Stimulated activated CD4-positive, alpha-beta T cell treated with anti-CD3 and anti-CD28 coated beads, TNF-alpha, amount 100 ng/mL, for 4 hours (primary cell): ENCODE measurements around the gene COL24A1.
"Not testable (repeated sequence)": the region's sequence is repeated elsewhere in the genome, so short reads cannot be mapped to it uniquely, and the experiment has no call there.

ENCODE experiments used
- DNase-seq, 3 experiments: peaks; one replicate each; pipeline ENCODE4 v3.0.0-alpha.2; 2020; ENCODE audit warnings: low read depth in 3 of 3

COL24A1 gene

GRCh38 chr1:86072474-86072873 lies 84.1 kb downstream of the COL24A1 start:
- not testable (repeated sequence) for DNase-seq

DNA sequence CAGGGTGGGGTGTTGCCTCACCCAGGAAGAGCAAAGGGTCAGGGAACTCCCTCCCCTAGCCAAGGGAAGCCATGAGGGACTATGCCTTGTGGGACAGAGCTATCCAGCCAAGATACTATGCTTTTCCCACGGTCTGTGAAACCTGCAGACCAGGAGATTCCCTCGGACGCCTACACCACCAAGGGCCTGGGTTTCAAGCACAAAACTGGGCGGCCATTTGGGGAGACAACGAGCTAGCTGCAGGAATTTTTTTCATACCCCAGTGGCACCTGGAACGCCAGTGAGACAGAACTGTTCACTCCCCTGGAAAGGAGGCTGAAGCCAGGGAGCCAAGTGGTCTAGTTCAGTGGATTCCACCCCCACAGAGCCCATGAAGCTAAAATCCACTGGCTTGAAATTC lies 84.7 kb downstream of the COL24A1 start:
- DNase-seq = not testable (repeated sequence)

- no peak for DNase-seq
Measured at GRCh38 chr1:86069757-86070145, 86.8 kb downstream of the COL24A1 start.

DNA sequence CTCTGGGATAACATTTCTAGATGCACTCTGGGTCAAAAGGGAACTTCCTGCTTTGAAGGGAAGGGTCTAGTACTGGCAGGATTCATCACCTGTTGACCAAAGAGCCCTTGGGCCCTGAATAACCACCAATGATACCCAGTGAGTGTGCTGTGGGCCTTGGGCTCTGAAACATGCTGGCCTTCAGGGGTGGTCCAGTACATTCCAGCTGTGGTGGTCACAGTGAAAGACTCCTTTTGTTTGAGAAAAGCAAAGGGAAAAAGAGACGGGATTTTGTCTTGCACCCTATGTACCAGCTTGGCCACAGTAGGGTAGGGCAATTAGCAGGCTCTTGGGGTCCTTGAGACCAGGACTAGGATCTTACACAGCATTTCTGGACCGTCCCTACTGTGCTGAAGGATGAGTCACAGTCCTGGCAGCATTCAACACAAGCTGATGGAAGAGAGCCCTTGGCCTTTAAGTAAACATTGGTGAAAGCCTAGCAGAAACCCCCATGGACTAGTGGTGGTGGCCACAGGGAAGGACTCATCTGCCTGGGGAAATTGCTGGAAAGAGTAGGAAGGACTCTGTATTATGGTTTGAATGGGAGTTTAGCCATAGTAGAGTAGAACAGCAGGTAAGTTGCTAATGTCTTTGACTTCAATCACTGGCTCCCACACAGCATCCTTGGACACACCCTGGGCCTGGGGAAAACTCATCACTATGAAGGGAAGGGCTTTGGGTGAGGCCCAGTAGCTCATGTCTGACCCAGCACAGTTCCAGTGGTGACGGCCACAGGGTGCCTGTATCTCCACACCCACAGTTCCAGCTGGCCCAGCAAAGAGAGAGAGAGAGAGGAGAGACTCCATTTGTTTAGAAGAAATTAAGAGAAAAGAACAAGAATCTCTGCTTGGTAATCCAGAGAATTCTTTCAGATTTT lies 87.5 kb downstream of the COL24A1 start:
- DNase-seq = no peak

- DNase-seq = no peak
Measured at GRCh38 chr1:86068271-86068721, 88.3 kb downstream of the COL24A1 start.

- no peak for DNase-seq
Measured at GRCh38 chr1:86067626-86068025, 88.9 kb downstream of the COL24A1 start.

DNA sequence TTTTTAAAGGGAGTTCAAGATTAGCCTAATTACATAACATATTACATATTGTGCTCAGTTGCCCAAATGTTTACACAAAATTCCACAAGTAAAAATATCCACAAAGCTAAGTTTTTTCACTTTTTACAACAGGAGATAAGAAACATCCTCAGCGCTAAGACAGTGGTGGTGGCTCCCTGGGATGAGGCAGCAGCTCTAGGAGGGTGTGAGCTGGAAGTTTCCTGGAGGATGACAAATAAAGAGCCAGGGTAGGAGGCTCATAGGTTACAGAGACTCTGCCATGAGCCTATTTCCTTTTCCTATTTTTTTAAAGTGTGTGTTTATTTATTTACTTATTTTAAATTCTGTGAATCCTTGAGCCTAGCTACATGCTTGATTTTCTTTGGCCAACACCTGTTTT lies 91.7 kb downstream of the COL24A1 start:
- no peak for DNase-seq

- DNase-seq = no peak
Measured at GRCh38 chr1:86063721-86064120, 92.9 kb downstream of the COL24A1 start.

DNA sequence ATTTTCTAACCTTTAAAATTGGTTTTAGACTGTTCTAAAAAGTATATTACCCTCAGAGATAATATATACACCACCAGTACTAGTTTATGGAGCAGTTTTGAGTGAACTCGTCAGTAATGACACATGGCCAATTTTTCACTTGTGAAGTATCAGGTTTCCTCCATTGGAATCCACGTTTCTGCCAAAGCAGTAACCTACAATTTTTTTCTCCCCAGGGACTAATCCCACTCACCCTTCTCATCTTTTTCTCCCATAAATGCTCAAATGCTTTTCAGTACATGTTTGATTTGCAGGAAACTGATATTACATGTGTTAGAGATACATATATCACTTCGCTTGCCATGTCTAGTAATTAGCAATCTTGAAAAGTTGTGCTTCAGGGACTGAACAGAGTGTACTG lies 94.1 kb downstream of the COL24A1 start:
- no peak for DNase-seq

DNA sequence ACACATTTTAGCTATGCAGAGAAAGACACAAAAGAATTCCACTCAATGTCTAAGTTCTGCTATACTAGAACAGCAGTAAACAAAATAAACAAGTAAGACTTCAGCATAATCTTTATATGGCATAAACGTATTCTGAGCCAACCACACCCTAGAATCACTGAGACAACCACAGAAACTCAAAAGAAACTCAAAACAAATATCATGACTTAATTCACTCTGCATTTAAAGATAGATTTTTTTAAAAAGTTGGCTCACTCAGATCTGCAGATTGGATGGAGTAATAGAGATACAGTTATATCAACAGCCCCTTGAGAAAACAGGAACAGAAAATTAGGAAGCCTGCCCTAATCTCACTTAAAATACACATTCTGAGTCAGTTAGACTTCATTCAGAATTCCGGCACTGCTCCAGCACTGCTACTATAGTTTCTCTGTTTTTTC lies 95.0 kb downstream of the COL24A1 start:
- DNase-seq = no peak

GRCh38 chr1:86054396-86054795 lies 102.2 kb downstream of the COL24A1 start:
- DNase-seq = no peak

DNA sequence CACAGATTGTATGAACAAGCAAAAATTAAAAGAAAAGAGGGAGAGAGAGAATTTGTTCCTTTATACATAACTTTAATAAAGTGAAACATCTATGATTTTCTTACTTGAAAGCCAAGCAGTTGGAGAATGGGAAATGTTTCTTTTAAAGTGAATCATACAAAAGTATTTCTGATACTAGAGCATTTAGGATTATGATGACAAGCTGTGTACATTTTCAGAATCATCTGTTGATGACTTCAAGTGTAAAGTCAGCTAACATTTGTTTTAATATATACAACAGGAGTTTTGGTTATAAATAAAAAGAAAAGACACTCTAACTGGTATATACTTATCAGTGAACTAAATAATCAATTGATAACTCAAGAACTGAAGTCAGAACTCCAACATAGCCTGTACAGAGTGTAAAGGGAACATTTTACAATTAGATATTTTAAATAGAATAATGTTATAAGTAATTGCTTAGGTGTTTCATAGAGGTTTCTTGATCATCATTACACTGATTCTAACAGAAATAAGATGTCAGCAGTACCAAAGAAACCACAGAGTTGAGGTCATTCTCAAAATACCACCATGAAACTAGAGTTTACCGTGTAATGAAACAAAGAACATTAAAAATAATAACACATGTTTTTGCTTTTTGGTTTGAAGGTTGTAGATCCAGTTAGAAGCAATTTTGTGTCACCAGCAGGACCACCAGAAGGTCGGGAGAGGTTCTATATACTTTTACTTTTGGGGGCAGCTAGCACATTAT lies 103.4 kb downstream of the COL24A1 start:
- no peak for DNase-seq

DNA sequence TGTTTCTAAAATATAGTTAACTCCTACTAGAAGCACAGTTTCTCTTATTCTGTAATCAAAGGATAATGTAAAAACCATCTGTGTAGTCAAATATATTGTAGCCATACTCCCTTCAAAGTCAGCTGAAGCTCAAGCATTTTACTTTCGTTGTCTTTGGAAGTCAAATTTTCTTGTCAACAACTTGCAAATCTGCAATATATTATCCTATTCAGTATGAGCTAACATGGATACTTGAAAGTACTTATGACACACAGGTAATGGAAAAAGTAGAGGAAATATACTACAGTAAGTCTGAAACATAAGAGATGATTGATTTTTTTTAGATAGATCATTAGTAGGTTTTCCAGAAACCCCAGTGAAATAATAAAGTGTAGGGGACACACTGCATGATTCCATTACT lies 121.5 kb downstream of the COL24A1 start:
- DNase-seq = no peak

GRCh38 chr1:86030180-86030579 lies 126.4 kb downstream of the COL24A1 start:
- no peak for DNase-seq

DNA sequence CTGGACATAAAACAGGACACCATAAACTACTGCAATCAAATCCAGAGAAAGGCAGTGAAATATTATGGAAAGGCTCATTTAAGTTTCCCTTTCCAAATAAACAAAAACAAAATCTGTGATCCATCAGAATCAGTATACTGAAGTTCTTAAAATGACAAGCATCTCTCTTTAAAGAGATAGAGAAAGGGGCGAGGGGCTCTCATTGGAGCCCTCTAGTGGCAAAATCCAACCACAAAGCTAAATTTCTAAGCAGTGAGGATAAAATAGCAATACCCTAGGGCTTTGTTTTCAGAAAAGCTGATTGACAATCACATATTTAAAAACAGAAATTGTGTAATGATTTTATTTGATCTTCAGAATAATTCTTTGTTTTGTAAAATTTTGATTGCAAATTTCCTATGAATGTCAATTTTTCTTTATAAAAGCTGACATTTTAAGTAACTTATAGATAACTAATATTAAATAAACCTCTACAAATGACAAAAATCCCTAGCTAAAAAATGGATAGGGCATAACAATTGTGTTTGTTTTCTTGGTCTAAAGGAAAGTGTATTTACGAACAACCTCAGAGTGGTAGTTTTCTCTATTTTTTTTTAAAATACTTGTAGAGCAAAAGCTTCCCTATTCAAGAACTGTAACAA lies 138.2 kb downstream of the COL24A1 start:
- DNase-seq = no peak

GRCh38 chr1:86016076-86016759 lies 140.4 kb downstream of the COL24A1 start:
- DNase-seq = no peak

DNA sequence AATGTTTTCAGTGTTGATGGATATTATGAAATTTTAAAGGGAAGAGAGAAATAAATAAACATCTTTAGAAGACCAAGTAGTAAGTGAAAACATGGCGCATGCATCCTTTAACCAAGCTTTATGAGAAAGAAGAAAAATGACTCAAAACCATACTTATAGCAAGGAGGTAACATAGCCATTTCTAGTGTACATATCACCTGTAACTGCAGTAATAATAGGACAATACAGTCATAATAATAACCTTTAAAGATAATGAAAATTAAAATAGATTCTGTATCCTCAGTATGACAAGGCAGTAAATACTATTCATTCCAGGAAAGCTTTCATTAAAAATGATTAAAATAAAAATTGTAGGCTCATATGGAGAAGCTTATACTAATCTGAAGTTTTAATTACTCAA lies 141.2 kb downstream of the COL24A1 start:
- no peak for DNase-seq

GRCh38 chr1:86000601-86001000 lies 156.0 kb downstream of the COL24A1 start:
- DNase-seq = no peak

GRCh38 chr1:85998105-85998855 lies 158.3 kb downstream of the COL24A1 start:
- DNase-seq = no peak

DNA sequence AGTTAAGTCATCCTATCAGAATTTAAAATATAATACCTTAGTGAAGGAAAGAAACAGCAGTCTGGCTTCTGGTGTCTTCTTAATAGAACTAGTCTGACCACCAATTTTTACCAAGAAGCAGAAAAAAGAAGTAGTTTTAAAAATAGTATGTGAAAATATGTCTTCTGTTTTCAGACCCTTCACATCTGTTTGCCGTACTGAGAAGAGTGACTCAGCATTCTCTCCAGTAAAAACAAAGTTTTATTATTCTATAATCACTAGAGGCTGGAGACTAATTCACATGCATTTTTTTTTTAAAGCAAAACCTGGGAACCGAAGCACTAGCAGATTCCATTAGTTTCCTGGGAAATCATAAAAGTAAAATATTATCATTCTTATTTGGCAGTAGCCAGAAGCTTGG lies 163.8 kb downstream of the COL24A1 start:
- DNase-seq = no peak

GRCh38 chr1:85991261-85991660 lies 165.3 kb downstream of the COL24A1 start:
- DNase-seq = no peak
